NCI-H526 (cell line): Measurements from ENCODE around the gene PCCA.
"Not testable (repeated sequence)": the region's sequence is repeated elsewhere in the genome, so short reads cannot be mapped to it uniquely, and the experiment has no call there.

Source experiments
- DNase-seq, 2 experiments: peaks; one replicate each; lab custom pipeline; 2025; lab: John Stamatoyannopoulos, UW

PCCA gene, protein sequence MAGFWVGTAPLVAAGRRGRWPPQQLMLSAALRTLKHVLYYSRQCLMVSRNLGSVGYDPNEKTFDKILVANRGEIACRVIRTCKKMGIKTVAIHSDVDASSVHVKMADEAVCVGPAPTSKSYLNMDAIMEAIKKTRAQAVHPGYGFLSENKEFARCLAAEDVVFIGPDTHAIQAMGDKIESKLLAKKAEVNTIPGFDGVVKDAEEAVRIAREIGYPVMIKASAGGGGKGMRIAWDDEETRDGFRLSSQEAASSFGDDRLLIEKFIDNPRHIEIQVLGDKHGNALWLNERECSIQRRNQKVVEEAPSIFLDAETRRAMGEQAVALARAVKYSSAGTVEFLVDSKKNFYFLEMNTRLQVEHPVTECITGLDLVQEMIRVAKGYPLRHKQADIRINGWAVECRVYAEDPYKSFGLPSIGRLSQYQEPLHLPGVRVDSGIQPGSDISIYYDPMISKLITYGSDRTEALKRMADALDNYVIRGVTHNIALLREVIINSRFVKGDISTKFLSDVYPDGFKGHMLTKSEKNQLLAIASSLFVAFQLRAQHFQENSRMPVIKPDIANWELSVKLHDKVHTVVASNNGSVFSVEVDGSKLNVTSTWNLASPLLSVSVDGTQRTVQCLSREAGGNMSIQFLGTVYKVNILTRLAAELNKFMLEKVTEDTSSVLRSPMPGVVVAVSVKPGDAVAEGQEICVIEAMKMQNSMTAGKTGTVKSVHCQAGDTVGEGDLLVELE

DNA sequence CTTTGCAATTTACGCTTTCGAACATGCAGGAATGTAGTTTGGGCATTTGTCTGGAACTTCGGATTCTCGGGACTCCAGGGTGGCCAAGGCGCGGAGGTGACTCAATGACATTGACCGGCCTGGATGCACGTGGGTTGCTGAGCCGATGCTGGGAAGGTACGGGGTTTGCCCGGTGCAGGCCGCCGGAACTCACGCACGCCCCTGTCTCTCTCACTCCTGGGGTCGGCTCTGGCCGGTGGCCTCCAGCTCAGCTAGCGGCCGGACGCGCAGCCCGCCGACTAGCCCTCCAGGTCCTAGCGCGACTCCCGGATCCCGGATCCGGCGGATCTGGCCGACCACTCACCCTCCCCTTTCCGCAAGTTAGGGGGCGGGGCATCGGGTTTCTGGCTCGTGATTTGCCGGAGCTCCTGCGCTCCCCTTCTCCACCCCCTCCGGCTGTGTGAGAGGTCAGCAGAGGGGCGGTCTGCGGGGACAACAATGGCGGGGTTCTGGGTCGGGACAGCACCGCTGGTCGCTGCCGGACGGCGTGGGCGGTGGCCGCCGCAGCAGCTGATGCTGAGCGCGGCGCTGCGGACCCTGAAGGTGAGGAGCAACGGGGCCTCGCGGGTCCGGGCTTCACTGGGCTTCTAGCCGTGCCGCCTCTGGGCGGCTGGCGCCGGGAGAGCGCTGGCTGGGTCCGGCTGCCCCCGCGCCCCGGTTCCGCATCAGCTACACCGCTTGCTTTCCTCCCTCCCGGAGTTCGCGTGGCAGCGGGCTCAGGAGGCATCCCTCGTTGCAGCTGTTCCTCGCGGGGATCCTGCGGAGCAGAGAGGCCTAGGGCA is at the start of gene PCCA:
Gene PCCA (plus strand): TSS at position 450 of the 821 bp plus-strand sequence. CDS start 28 bp downstream, at position 478.
- peak; percentile 77 to 97 for DNase-seq

DNA sequence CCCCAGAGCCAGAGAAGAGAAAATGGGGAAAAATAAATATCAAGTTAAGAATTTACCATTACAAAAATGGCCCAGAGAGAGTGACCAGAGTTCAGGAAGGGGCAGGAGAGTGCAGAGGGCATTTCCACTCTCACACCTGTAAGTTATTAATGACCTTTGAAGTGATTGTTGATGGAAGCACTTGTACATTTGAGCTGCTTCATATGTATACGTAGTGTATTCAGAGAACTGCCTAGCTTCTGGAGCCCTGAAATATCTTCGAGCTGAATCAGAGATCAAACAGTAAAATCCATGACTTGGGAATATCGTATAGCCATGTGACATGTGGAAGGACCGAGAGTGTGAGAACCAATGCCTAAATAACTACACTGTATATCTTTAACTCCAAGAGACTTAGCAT is 49.2 kb upstream of the PCCA start:
- DNase-seq = no peak

DNA sequence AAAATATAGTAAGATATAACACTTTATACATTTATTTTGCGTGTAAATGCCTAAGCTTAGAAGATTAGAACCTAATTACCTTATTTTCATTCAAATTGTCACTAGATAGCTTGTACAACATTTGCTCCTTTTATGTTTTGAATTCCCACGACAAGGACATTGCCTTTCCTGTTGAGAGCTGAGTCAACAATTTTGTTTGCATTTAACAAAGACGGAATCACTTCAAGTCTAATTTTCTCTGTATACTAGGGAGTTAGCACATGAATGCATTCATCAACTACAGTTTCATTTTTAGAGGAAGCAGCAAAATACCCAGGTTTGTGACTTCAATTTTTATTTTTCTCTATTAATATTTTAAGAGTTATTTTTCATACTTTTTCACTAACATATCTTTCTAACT is 48.7 kb upstream of the PCCA start:
- no peak for DNase-seq

DNA sequence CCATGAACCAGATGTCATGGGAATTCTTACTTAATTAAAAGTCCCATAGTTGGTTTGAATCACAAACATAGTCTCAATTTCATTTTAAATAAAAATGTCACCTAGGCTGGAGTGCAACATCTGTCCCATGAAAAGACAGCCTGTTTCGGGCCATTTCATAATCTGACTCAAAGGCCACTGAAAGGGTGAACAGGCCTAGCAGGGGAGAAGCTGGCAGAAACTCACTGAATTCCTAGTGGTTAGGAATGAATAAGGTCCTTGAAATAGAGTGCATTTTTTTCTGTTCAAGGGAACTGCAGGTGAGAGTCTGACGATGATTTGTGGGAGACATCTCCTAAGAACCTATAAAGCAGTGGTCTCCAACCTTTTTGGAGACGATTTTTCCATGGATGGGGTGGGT is 44.0 kb upstream of the PCCA start:
- DNase-seq = no peak

DNA sequence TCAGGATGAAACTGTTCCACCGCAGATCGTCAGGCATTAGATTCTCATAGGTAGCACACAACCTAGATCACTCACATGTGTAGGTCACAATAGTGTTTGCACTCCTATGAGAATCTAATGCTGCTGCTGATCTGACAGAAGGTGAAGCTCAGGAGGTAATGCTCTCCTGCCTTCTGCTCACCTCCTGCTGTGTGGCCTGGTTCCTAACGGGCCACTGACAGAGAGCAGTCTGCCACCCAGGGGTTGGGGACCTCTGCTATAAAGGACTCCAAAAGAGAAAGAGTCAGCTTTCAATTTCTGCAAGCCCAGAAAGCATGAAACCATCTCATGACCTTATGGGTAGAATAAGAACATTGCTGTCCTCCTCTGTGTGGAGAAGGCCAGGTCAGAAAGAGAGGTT is 43.5 kb upstream of the PCCA start:
- no peak for DNase-seq

DNA sequence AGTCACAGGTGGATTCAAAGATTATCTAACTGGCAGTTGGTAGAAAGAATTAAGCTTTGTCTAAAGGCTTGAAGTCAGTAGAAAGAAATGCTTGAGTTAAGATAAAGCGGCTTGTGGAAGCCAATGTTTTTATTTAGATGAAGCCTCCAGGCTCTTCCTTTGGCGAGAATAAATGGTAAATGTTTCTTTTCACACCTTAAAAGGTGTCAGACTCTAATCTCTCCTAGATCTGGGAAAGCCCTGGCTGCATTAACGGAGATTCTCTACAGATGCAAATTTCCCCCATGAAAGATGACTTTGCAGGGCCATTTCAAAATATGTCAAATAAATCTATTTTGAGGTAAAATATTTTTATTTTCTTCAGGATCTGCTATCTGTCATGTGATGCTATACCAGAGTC is 37.8 kb upstream of the PCCA start:
- DNase-seq = no peak

DNA sequence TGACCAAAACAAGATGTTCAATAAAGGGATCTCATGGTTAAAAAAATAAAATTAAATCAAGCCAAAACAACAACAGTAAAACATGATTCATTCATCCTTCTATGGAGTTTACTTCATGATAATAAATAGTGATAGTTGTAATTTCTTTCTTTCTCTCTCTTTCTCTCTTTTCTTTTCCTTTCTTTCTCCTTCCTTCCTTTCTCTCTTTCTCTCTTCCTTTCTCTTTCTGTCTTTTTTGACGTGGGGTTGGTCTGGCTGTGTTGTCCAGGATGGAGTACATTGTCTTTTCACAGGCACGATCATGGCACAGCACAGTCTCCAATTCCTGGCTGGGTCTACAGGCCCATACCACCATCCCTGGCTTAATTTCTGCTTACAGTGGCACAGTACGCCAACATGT is 29.1 kb upstream of the PCCA start:
- DNase-seq = no peak

DNA sequence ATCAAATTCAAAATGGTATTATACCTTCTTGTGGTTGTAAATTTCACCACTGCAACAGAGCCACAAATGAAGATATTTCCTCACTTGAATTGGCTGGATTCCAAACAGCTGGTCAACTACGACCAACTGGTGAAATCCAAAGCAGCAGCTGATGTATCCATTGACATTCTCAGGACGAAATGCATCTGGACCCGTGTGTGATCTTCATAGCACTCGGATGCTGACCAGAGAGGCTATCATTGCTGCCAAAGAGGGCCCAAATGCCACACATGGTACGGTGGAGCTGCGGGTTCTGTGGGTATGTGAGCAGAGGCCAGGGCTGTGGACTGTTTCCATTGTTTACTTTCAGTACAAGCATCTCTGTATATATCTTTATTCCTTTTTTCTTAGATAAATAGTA is 25.6 kb upstream of the PCCA start:
- no peak for DNase-seq

DNA sequence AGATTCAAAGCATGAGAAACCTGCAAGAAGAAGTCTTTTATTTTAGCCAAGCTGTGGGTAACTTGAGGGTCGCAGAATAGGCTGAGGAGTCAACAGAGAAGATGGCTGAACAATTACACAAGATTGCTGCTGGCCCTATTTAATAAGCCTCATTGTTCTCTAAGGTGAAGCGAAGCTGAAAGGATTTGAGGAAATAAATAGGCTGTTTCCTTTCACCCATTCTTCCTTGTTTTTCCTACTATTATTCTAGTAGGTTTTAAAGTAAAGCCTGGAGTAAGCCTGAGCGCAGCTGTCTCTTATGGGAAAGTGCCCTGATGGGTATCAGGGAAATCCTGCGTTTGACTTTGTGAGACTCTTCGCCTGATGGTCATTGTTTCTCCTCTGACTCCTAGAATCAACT is 25.0 kb upstream of the PCCA start:
- DNase-seq = no peak

DNA sequence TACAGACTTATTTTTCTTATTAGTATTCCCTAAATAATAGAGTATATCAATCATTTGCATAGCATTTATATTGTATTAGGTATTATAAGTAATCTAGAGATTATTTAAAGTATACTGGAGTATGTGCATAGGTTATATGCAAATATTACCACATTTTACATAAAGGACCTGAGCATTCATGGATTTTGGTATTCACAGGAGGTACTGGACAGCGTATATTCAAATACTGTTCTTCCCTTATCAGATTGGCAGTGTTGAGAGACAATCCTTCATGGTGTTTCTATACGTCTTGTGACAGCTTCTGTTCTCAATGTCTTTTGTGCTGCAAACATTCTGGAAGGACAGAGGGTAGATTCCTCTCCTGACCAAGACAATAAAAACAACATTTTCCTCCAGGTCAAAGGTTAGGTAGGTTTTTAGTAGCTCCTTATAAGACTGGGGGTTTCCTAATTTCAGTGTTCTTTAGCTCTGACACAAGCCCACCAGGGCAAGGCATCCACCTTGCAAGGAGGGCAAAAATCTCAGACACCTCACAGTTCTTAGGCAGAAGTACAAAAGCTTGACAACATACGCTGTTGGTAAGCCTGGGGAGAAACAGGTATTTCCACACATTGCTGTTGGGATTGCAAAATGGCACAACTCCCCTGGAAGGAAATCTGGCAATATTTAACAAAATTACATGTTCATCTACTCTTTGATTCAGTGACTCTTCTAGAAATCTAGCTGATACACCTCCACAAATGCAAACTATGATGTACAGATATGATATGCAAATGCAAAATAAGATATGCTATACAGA is 20.6 kb upstream of the PCCA start:
- peak; percentile 93 to 97 for DNase-seq

DNA sequence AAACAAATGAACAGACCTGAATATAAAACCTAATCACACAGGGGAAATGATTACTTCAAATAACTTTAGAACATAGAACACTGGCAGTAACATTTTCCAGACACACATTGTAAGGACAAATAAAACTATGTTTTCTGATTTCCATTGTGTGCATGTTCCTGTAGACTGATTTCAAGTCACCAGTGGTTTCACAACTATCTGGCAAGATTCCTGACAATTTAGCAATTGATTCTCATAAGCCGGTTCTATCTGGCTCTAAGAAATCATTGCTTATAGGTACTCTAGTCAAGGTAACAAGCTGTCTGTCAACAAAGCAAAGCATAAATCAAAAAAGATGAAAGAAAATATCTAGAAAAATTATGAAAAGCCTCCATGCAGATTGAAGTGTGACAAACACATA is 19.6 kb upstream of the PCCA start:
- no peak for DNase-seq

DNA sequence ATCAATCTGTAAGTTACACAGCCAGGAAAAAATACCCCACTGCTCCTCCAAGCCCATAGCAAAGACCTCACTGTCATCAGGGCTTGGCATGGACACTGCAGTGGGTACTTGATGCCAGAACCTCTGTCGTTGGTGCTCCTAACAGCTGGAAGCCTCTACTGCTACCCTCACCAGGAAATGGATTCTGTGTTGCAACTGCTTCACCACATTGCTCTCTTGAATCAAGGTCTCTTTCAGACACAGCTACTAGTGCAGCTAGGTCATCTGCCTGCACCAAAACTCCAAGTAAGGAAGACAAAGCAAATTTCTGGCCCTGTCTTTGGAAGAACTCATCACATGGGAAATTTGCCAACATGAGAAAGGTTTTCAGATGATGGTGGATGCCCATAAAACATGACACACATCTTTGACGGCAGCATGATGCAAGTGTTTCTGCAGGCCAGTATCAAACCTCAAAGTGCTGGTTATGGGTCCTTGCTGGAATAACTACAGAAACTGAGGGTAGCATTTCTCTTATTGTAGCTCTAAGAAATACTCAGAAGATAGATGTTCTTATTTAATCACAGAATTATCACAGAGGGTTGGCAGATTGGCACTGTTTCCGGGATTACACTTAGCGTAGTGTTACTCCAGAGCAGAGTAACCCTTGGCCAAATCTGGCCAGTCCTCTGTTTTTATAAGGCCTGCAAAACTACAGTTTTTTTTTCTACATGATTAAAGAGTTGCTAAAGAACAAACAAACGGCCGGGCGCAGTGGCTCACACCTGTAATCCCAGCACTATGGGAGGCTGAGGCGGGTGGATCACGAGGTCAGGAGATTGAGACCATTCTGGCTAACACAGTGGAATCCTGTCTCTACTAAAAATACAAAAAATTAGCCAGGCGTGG is 12.9 kb upstream of the PCCA start:
- DNase-seq = no peak

DNA sequence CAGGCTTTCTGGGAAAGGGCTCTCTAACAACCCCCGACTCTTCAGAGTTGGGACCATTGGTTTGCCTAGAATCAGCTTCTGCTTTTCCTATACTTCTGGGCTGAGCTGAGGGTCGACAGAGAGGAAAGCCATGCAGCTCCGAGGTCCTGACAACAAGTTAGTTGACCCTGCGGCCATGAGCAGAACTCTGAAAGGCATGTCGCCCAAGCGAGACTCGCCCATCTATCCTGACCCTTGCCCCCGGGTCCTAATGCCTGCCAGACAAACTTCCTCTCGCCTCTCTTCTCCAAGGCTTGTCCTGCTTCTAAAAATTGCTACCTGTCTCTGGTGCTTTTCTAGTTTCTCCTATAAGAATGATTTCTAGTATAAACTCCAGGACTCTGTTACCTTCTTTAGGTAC is 9.9 kb upstream of the PCCA start:
- DNase-seq = not testable (repeated sequence)

DNA sequence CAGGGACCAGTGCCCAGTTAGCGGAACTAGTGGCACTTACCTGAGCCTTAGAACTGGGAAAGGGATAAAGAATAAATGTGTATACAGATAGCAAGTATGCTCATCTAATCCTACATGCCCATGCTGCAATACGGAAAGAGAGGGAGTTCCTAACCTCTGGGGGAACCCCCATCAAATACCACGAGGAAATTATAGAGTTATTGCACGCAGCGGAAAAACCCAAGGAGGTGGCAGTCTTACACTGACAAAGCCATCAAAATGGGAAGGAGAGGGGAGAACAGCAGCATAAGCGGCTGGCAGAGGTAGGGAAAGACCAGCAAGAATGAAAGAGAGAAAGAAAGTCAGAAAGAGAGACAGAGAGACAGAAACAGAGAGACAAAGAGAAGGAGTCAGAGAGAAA is 5.5 kb upstream of the PCCA start:
- DNase-seq = not testable (repeated sequence)

DNA sequence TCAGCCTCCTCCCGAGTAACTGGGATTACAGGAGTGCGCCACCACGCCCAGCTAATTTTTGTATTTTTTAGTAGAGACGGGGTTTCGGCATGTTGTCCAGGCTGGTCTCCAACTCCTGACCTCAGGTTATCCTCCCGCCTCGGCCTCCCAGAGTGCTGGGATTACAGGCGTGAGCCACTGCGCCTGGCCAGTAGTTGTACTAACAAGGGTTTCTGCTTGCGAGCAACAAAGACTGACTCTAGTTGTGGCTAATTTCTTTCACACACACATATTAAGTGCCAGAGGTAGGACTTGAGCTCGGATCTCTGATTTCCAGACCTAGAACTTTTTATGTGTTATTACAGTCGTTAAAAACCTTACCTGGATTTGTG is 635 bp upstream of the PCCA start:
- DNase-seq = no peak

DNA sequence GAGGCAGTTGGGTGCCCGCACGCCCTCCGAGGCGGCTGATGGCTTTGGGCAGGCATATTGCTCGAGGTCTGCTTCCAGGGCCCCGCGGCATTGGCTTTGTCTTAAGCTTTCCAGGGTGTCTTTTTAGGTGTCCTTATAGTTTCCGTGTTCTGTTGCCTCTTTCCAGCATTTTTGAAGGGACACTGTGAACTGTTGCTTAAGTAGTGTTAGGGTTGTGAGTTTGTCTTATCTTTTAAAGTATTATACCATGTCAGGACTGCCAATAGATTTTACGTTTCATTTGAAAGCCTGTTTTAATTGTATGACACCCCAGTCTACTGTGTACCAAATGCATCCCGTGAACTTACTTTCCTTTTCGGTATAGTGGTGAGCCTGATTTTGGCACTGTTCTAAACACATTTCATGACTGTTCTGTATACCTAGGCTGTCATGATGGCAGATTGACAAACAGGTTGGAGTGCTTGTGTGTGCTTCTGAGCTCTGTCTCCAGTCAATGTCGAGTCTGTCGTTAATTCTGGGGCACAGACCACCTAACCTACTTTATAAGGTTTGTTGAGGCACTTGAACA is 656 bp downstream of the PCCA start:
- peak; percentile 58 to 84 for DNase-seq

DNA sequence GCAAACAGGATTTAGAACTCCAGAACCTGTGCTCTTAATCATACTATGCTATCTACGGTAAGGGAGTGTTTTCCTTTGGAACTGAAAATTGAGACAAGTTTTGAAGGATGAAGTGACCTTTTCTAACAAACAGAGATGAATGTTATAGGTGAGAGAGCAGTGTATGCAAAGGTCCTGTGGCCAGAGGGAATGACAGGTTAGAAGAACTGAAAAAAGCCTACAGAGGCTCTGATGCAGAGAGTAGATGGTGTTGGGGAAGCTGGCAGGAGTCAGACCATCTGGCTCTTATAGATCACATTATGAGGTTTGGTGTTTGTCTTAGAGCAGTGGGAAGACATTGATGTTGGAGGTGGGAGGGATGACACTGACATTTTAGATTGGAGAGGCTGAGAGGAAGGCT is 2.0 kb downstream of the PCCA start:
- no peak for DNase-seq

DNA sequence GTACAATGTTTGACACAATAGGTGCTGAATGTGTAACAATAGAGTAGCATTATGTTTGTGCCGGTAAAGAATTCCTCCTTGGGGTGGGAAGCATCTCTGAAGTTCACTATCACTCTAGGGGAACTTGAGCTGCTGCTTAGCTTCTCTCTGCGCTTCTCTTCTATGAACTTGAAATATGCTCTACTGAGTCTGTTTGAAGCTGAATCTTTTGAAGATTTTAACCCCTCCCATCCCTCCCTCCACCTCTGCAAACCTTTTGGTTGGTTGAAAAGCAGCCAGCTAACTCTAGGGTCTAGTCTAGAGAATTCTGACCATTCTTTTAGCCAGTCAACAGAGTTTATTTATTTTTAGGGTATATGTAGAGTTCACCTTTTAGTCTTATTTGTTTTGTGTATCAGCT is 2.5 kb downstream of the PCCA start:
- no peak for DNase-seq

DNA sequence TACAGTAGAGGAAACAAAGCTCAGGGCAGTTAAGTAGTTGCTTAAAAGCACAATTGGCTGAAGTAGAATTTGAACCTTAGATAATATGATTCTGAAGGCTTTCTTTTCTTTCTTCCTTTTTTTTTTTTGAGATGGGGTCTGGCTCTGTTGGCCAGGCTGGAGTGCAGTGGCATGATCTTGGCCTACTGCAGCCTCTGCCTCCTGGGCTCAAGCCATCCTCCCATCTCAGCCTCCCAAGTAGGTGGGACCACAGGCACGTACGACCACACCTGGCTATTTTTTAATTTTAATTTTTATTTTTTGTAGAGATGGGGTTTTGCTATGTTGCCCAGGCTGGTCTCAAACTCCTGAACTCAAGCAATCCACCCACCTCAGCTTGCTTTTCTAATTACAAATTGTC is 3.4 kb downstream of the PCCA start:
- DNase-seq = not testable (repeated sequence)

DNA sequence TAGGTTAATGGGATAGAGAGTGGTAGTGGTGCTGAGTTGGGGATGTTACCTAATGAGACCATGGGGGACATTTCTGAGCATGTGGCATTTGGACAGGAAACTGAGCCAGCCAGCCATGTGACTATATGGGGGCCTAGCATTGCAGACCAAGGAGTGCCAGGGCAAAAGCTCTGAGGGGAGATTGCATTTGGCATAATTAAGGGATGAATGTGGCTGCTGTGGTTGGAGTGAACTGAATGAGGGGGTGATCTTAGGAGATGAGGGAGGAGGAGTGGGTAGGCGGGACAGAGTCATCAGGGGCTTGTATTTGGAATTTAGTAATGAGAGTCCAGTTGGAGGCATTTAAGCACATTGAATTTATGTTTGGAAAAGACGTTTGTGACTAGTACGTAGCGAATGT is 6.6 kb downstream of the PCCA start:
- DNase-seq = no peak

DNA sequence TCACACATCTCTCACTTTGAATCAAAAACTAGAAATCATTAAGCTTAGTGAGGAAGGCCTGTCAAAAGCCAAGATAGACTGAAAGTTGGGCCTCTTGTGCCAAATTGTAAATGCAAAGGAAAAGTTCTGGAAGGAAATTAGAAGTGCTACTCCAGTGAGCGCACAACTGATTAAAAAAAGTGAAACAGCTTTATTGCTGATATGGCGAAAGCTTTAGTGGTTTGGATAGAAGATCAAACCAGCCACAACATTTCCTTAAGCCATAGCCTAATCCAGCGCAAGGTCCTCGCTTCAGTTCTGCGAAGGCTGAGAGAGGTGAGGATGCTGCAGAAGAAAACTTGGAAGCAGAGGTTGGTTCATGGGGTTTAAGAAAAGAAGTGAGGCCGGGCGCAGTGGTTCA is 7.6 kb downstream of the PCCA start:
- DNase-seq = no peak
